KMS-11 (cell line): ENCODE measurements around the gene GIPR.

Source experiments
- H2AFZ ChIP-seq: fragments of 200-600 bp; sonication (generic); 2 replicates; pipeline ENCODE4 v1.6.1; 2016; ENCODE audit warnings: antibody characterized with exemption, mixed run types, low read depth
- H3K27ac ChIP-seq: fragments of 200-600 bp; sonication (generic); 2 replicates; pipeline ENCODE4 v1.6.1; 2016; ENCODE audit warnings: mild to moderate bottlenecking, mixed run types
- H3K27me3 ChIP-seq: fragments of 200-600 bp; sonication (generic); 2 replicates; pipeline ENCODE4 v1.6.1; 2017; ENCODE audit warnings: mild to moderate bottlenecking, low read depth, mixed run types, moderate library complexity; ENCODE audit not compliant: insufficient read depth
- H3K36me3 ChIP-seq: fragments of 200-600 bp; sonication (generic); 2 replicates; pipeline ENCODE4 v1.6.1; 2017; ENCODE audit warnings: mild to moderate bottlenecking, mixed run types; ENCODE audit not compliant: insufficient read depth
- H3K4me1 ChIP-seq: fragments of 200-600 bp; sonication (generic); 2 replicates; pipeline ENCODE4 v1.6.1; 2016; ENCODE audit warnings: mild to moderate bottlenecking, low read depth, mixed run types; ENCODE audit not compliant: poor library complexity, severe bottlenecking
- H3K4me2 ChIP-seq: fragments of 200-600 bp; sonication (generic); 2 replicates; pipeline ENCODE4 v1.7.0; 2016; ENCODE audit warnings: mild to moderate bottlenecking, mixed run types
- H3K4me3 ChIP-seq: fragments of 200-600 bp; sonication (generic); IDR thresholded peaks from 2 replicates; pipeline ENCODE4 v1.6.1; 2017; ENCODE audit warnings: low read depth, low read length, mixed read lengths; ENCODE audit not compliant: insufficient read depth
- H3K79me2 ChIP-seq: fragments of 200-600 bp; sonication (generic); 2 replicates; pipeline ENCODE4 v1.6.1; 2016; ENCODE audit warnings: low read depth, mixed run types; ENCODE audit not compliant: insufficient read depth
- H3K9ac ChIP-seq: fragments of 200-600 bp; sonication (generic); 2 replicates; pipeline ENCODE4 v1.6.1; 2016; ENCODE audit warnings: mild to moderate bottlenecking, mixed run types
- H4K20me1 ChIP-seq: fragments of 200-600 bp; sonication (generic); 2 replicates; pipeline ENCODE4 v1.6.1; 2016; ENCODE audit warnings: mild to moderate bottlenecking, mixed run types; ENCODE audit not compliant: insufficient read depth
- CTCF ChIP-seq: fragments of 200-600 bp; sonication (generic); conservative IDR thresholded peaks from 2 replicates; pipeline ENCODE4 v1.6.1; 2017; ENCODE audit warnings: low read depth, mild to moderate bottlenecking, antibody characterized with exemption, low read length, moderate library complexity, mixed read lengths

Gene GIPR

GRCh38 chr19:45663800-45664199 lies 4.2 kb upstream of the GIPR start:
- no peak overlapping the region for H3K27ac ChIP-seq
- no peaks in the 10 kb centered on the region for H3K36me3 ChIP-seq
- H3K27me3 ChIP-seq = peaks cover 26% of the 10 kb centered on the region
- no peak for TF ChIP-seq CTCF
- no peak overlapping the region for H3K4me2 ChIP-seq
- H2AFZ ChIP-seq = no peak overlapping the region
- no peak overlapping the region for H3K9ac ChIP-seq
- no peaks in the 10 kb centered on the region for H3K79me2 ChIP-seq
- H3K4me3 ChIP-seq = no peak overlapping the region
- peaks cover 11% of the 10 kb centered on the region for H3K4me1 ChIP-seq
- H4K20me1 ChIP-seq = no peaks in the 10 kb centered on the region

- no peaks in the 10 kb centered on the region for H4K20me1 ChIP-seq
- TF ChIP-seq CTCF = no peak
- no peak overlapping the region for H3K9ac ChIP-seq
- no peak overlapping the region for H2AFZ ChIP-seq
- no peak overlapping the region for H3K4me2 ChIP-seq
- no peak overlapping the region for H3K27ac ChIP-seq
- peaks cover 11% of the 10 kb centered on the region for H3K4me1 ChIP-seq
- no peak overlapping the region for H3K4me3 ChIP-seq
- peaks cover 18% of the 10 kb centered on the region for H3K27me3 ChIP-seq
- H3K36me3 ChIP-seq = no peaks in the 10 kb centered on the region
- H3K79me2 ChIP-seq = no peaks in the 10 kb centered on the region
Measured at GRCh38 chr19:45664575-45664974, 3.4 kb upstream of the GIPR start.

- H3K27ac ChIP-seq = no peak overlapping the region
- no peak overlapping the region for H3K9ac ChIP-seq
- peak overlapping the region; percentile 82 for H3K4me2 ChIP-seq
- H3K27me3 ChIP-seq = no peaks in the 10 kb centered on the region; the same call in 1 of the 2 replicates
- no peaks in the 10 kb centered on the region for H3K36me3 ChIP-seq
- H4K20me1 ChIP-seq = no peaks in the 10 kb centered on the region
- H2AFZ ChIP-seq = peak overlapping the region; percentile 68
- no peak for TF ChIP-seq CTCF
- H3K4me1 ChIP-seq = peaks cover 18% of the 10 kb centered on the region
- no peak overlapping the region for H3K4me3 ChIP-seq
- H3K79me2 ChIP-seq = no peaks in the 10 kb centered on the region
Measured at GRCh38 chr19:45668342-45668871, 386 bp downstream of the GIPR start.

- Histone ChIP-seq H3K9ac (no peak overlapping the region), H4K20me1 (no peaks in the 10 kb centered on the region), H3K27me3 (peaks cover 3% of the 10 kb centered on the region; the same call in 1 of the 2 replicates), H3K36me3 (no peaks in the 10 kb centered on the region), H3K4me3 (no peak overlapping the region), H3K4me2 (peak overlapping the region; percentile 71), H3K27ac (no peak overlapping the region), H2AFZ (peak overlapping the region; percentile 60; the same call in 1 of the 2 replicates), H3K79me2 (no peaks in the 10 kb centered on the region), H3K4me1 (peaks cover 18% of the 10 kb centered on the region)
- no peak for TF ChIP-seq CTCF
Measured at GRCh38 chr19:45670670-45671453, 2.8 kb downstream of the GIPR start.
